Suppressor macrophage (primary cell): ENCODE data around the gene C1QTNF3.

ENCODE experiments used
- DNase-seq, 4 experiments: peaks; one replicate each; pipeline ENCODE4 v3.0.0-alpha.2; 2020 to 2022

C1QTNF3 gene

DNA sequence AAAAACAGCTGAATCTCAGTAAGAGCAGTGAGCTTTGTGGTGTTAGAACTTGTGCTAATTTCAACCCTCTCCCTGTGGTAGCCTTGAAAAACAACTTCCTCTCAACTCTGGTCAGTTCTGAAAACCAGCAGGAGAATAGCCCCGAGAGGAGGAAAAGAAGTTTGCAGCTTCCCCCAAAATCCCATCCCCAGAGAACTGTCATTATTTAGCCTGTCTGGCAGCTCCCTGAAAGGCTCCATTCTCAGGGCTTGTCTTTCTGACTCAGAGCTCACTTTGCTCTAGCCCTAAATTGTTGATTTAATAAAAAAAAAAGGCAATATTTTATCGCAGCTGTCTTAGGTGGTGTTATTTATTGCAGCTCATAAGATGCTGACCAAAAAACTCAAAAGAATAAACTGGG lies 47.1 kb downstream of the C1QTNF3 start:
- peak in 2 of 4 experiments; percentile 7 to 13 for DNase-seq

DNA sequence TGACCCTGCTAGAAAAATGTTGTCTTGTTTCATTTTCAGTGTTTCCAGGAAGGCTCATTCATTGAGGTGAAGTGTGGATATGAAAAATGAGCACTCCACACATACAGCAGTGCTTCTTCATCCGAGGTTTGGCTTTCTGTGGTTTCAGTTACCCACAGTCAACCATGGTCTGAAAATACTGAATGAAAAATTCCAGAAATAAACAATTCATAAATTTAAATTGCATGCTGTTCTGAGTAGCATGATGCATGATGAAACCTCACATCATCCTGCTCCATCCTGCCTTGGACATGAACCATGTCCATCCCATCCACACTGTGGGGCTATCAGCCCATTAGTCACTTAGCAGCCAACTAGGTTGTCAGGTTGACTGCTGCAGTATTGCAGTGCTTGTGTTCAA lies 48.2 kb downstream of the C1QTNF3 start:
- no peak for DNase-seq

DNA sequence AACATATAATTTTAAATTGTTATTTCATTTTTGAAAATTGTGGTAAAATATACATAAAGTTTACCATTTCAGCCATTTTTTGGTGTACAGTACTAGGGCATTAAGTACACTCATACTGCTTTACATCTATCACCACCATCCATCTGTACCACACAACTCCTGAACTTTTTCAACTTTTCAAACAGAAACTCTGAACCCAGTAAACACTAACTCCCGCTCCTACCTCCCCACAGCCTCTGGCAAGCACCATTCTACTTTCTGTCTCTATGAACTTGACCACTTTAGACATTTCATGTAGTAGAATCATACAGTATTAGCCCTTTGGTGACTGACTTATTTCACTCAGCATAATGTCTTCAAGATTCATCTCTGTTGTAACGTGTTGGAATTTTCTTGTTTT lies 50.1 kb downstream of the C1QTNF3 start:
- no peak for DNase-seq

DNA sequence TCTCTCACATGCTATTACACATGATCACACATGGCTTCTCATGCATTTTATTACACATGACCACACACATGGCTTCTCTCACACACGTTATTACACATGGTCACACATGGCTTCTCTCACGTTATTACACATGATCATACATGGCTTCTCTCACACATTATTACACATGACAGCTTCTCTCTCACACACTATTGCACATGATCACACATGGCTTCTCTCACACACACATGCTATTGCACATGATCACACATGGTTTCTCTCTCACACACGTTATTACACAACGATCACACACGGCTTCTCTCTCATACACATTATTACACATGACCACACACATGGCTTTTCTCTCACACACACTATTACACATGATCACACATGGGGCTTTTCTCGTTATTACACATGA lies 57.6 kb downstream of the C1QTNF3 start:
- DNase-seq = no peak

DNA sequence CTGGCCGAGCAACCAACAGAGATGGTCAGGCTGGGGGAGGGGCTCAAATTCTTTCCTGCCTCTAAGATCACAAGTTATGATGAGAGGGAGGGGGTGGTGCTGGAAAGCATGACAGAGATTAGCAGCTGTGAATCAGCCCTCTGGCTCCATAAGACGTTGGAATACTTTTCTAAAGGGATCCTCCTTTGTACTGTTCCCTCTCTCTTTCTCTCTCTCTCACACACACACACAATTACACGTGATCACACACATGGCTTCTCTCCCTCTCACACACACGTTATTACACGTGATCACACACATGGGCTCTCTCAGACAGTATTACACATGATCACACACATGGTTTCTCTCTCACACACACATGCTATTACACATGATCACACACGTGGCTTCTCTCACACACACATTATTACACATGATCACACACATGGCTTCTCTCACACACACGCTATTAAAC lies 58.3 kb downstream of the C1QTNF3 start, which contains the start of gene SLC45A2:
SLC45A2 (minus strand) TSS at position 23 of the 454 bp plus-strand sequence. CDS start 110 bp downstream, outside the sequence.
- DNase-seq = no peak

DNA sequence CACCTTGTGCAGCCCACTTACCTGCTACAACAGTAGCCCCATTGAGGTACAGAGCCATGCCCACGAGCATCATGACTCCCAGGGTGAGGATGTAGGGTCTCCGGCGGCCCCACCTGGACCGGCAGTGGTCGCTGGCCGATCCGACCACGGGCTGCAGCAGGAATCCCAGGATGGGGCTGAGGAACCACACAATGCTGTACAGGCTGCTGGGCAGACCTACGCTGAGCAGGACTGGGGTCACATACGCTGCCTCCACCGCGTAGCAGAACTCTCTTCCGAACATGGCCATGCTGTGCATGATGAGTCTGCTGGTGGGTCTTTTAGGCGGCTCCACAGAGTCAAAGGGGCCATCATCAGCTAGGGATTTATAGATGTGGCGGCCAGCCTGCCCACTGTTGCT lies 58.8 kb downstream of the C1QTNF3 start:
- DNase-seq = no peak

DNA sequence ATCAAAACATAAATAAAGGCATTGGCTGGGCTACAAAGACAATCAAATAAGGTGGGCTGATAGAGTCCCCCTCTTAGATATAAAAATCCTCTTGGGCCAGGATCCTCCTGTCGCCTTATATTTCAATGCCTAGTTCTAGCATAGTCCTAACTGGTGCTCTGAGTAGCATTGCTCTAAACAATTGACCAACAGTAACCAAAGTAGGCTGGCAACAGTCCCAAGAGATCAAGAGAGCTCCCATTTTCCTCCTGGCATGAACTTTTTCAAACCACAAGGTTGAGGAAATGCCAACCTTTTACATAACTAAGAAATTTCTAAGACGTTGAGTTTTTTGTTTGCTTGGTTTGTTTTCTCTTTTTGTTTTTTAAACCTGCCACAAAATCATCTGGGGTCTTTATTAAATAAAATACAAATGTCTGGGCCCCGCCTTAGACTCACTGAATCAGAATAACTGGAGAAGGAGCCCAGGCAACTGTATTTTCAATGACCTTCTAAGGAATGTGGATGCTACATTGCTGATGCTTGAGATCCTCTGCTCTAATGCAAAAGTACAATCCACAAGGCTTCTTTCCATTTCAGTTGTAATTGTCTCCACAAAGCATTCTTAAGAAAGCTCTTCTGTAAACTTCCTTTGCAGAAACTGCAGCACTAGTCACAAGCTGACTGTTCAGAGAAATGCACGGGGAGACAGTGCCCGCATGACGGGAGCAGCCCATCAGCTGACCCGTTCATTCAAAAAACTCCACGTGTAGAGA lies 61.4 kb downstream of the C1QTNF3 start:
- DNase-seq = no peak

DNA sequence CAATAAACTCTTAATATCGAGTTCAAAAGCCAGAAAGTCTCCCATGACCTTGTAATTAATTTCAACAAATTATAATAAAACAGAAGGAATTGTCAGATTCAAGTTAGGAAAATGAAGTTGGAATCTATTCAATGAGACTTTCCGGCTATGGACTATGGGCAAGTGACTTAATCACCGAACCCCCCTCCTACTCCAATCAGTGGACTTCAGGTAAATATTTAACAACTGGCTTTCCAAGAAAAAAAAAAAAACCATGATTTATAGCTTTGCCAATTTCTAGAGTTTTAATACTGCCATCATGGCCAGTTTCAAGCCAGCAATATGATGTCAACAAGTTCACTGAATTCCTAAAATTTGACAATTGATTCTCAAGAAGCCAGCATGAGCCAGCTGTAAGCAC lies 63.0 kb downstream of the C1QTNF3 start:
- DNase-seq = no peak

DNA sequence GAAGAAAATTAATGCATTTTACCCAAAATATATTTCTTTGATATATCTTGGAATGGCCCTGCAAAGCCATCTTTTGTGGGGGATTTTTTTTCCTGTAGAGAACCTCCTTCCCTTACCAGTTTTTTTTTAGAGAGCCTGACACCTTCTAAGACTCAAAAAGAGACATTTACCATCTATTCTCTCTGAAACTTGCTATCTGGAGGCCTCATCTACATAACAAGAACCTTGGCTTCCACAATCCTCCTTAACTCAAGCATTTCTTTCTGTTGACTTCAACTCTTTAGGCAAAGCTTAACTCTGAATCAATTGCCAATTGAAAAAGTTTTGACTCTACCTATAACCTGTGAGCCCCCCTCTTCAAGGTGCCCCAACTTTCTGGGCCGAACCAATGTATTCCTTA lies 64.7 kb downstream of the C1QTNF3 start:
- DNase-seq = no peak

DNA sequence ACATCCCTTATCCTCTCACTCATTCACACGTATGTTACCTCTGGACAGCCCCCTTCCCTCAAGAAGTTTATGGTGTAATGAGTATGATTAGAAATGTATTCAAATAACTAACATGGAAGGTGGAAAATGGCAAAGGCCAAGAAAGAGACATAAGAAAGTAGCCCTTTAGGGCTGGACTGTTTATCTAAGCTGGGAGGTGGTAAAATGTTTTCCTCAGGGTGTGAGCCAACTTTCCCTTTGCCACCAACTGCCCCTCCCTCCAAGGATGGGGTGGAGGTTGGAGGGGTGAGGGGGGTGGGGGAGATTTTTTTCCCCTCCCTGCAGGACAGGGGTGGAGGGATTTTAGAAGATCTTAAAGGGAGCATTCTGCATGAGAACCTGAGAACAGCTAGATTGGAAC lies 66.7 kb downstream of the C1QTNF3 start:
- no peak for DNase-seq

DNA sequence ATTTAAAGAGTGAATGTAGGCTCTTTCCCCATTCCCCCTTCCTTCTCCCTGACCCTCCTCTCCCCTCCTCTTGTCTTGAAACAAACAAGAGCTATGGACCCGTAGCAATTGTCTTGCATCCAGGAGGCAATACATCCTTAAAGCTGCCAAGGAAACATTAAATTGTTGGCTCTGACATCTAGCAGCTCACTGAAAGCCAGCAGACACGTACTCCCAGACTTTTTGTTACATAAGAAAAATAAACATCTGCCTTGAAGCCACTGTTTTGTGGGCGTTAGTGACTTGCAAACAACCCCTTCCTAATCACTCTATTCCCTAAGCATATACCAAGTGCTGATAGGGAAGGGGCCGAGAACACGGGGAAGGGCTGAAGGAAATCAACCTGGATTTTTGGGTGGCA lies 67.2 kb downstream of the C1QTNF3 start:
- DNase-seq = no peak

DNA sequence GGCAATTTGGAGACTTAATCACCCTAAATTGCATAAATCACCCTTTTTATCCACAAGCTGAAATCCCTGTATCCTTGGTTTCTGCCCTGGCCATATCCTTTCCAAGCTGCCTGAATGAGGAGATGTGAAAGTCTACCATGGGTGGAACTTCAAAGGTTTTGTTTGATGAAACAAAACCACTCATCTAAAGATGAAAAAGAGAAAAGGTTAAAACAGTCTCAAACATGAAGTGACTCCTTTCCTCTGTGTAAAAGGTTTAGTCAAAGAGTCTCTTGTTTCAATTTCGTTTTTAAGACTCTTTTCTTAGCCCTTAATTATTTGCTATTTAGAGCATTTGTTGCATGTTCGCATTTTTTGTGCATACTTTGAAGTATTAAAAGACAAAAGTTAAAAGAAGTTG lies 69.7 kb downstream of the C1QTNF3 start:
- DNase-seq = no peak

DNA sequence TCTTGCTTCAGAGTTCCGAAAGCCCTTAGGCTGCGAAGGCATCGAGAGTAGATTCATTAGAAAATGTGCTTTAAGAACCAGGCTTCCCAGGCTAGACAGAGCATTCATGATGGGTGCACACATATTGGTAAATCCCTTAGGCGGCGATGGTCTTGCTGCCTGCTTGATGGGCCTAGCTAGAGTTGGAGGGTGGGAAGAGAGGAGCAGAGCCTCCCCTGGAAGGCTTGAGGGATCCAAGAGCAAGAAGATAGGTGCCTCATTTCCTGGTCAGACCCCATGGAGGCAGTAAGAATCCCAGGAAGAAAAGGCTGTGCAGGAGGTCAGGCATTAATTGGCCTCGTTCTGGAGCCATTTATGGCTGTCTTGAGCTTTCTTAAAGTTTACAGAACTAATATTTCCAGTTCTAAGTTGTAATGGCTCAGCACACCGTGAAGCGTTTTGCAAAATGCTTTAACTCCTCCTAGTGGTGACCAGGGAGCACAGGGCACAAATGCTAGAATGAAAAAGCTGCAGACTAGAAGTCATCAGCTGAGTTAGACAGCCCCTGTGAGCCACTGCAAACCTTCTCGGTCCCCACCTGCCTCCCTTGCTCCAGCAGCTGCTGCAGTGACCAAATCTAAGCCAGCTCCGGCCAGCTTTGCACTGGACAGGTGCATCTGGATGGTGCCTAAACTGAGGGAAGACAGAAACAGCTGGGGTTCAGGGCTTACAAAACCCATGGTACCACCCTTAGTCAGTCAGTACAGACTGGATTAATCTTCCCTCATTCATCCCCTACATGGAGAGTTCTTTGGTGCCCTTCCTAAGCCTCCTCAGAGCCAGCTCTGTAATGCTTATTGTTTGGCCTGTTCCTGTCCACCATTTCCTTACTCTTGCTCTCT lies 73.2 kb downstream of the C1QTNF3 start:
- peak in 3 of 4 experiments; percentile 23 to 37 (median 27) for DNase-seq

DNA sequence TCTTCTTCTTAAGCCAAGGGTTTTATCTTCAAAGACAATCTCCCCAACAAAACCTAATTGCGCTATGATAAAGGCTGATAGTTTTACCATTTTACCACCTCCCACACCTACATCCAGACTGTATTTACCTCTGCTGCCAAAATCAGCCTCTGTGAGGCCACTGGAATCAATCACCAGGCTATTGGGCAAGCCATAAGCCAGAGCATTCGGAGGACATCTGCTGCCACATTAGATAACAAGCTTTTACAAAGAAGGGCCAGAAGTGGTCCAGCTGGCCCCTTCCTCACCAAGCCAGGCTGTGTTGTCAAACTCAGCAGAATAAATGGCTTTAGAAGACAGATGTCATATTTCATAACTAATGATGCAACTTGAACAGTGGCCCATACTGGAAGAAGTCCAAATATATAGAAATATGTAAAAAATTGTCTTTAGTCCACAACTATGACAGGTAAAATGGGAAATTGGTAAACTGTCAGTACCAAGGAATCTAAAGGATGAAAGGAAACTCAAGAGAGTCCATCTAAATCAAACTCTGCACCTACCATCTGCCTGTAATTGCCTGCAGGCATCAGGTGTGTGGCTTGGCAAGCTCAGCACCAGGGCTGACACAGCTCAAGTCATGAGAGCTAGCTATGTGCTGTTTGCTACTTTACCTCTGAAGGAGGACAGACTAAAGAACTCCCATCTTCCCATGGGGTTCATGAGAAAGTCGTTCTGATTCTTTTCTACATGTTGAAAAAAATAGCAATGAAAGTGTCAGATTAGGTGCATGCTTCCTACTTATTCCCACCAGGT lies 74.6 kb downstream of the C1QTNF3 start:
- no peak for DNase-seq
